ENCODE measurements around the gene CAMK2G.

Gene CAMK2G

GRCh38 chr10:73771722-73772280, 102.6 kb downstream of the CAMK2G start:
- peak; percentile 60 to 73 for DNase-seq (ENCODE audit: low read depth in 2 of 2)

GRCh38 chr10:73769396-73769795, 105.0 kb downstream of the CAMK2G start:
- DNase-seq (ENCODE audit: low read depth in 2 of 2): no peak

DNA sequence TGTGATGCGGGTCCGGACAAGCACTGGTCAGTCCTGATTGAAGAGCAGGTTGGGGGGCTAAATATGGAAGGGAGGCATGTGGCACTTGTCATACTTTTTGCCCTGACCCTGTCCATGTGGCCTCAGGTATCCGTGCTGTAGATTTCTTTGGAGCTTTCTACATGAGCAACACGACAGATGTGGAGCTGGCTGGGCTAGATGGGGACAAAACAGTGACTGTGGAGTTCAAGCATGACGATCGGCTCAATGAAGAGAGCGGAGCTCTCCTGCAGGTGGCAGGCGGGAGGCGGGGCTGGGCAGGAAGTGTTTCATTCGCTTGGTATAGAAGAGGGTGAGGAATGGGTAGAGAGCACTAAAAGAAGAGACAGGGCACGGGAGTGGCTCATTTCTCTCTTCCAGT, 105.5 kb downstream of the CAMK2G start:
- DNase-seq (ENCODE audit: low read depth in 2 of 2): peak; percentile 56 to 64

- no peak for DNase-seq (ENCODE audit: low read depth in 2 of 2)
Observed at GRCh38 chr10:73765066-73765465, 109.3 kb downstream of the CAMK2G start.

GRCh38 chr10:73763343-73763742, 111.0 kb downstream of the CAMK2G start:
- no peak for DNase-seq (ENCODE audit: low read depth in 2 of 2)

DNA sequence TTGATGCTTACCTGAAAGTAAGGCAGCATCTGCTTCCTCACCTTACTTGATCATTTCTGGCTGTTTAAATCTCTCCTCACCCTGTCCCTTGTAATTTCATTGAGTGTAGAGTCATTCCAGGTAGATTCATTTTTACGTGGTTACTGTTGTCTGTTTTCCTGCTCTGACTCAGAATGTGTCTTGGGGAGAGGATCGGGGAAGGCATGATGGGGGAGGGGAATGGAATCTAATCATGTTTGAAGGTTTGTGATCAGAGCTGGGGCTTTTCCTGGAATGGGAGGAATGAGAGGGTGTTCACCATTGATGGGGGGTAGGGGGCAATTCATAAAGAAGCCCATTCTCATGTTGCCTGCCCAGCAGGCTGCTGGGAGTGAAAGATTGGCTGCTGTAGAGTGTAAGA, 111.4 kb downstream of the CAMK2G start:
- DNase-seq (ENCODE audit: low read depth in 2 of 2): no peak
